H1 (cell line): Measurements from ENCODE around the gene BTNL2. TPM values are rescaled to one million over a fixed set of nuclear protein-coding genes. Genes with fewer than 3 reads are reported as not detected.

Experiments
- CTCF ChIA-PET: fragments of 300-600 bp; sonication (Branson Sonifier 250); formaldehyde crosslinking; loops from one replicate; lab custom pipeline; 2021; ENCODE audit not compliant: partially characterized antibody; lab: Charles Lee
- POLR2A ChIA-PET: fragments of 300-600 bp; sonication (Branson Sonifier 250); formaldehyde crosslinking; loops from one replicate; lab custom pipeline; 2021; ENCODE audit warnings: inconsistent platforms; ENCODE audit not compliant: partially characterized antibody; lab: Charles Lee
- DNase-seq, 2 experiments: peaks; one replicate each; pipeline versions ENCODE4 v3.0.0 to v3.0.0-alpha.2; 2010 to 2022; ENCODE audit warnings: low spot score in 2 of 2, low read depth in 1 of 2, mixed read lengths in 1 of 2
- FAIRE-seq: peaks from 2 replicates; lab custom pipeline; 2011; peaks lifted over from hg19 to GRCh38; lab: Jason Lieb, UNC
- H2AFZ ChIP-seq: 2 replicates; pipeline ENCODE4 v1.8.1; 2012; ENCODE audit warnings: low read length, inconsistent platforms
- H2AK5ac ChIP-seq: 2 replicates; pipeline ENCODE4 v1.6.1; 2013; ENCODE audit warnings: low read depth, low read length
- H2BK120ac ChIP-seq: replicated peaks from 2 replicates; pipeline ENCODE3; 2013; ENCODE audit warnings: low read depth, low read length, inconsistent platforms
- H2BK12ac ChIP-seq: 2 replicates; pipeline ENCODE4 v1.6.1; 2013; ENCODE audit warnings: low read depth, low read length
- H2BK15ac ChIP-seq: 2 replicates; pipeline ENCODE4 v1.6.1; 2013; ENCODE audit warnings: low read length
- H2BK20ac ChIP-seq: 2 replicates; pipeline ENCODE4 v1.6.1; 2013; ENCODE audit warnings: low read length
- H2BK5ac ChIP-seq: 2 replicates; pipeline ENCODE4 v1.6.1; 2013; ENCODE audit warnings: low read depth, low read length
- H3K14ac ChIP-seq: 2 replicates; pipeline ENCODE4 v1.6.1; 2013; ENCODE audit warnings: inconsistent platforms; ENCODE audit not compliant: insufficient read length
- H3K18ac ChIP-seq: 2 replicates; pipeline ENCODE4 v1.6.1; 2013; ENCODE audit warnings: low read length; ENCODE audit errors: extremely low read depth
- H3K23ac ChIP-seq: 2 replicates; pipeline ENCODE4 v1.6.1; 2013; ENCODE audit warnings: inconsistent platforms; ENCODE audit not compliant: insufficient read length
- H3K23me2 ChIP-seq: 2 replicates; pipeline ENCODE4 v1.6.1; 2013; ENCODE audit warnings: low read depth, low read length
- H3K27ac ChIP-seq: 2 replicates; pipeline ENCODE4 v1.6.1; 2011; ENCODE audit warnings: low read depth, low read length, inconsistent platforms
- H3K27me3 ChIP-seq, 4 experiments: replicated peaks in 1 of 4; 1 replicate in 1 of 4; 2 replicates in 3 of 4; pipeline versions ENCODE4 v1.6.1 to v1.8.1; 2011 to 2013; ENCODE audit warnings: low read length in 3 of 4, mild to moderate bottlenecking in 3 of 4, inconsistent platforms in 2 of 4, mixed read lengths in 2 of 4, moderate library complexity in 1 of 4; ENCODE audit not compliant: control insufficient read depth in 3 of 4, insufficient read depth in 3 of 4; ENCODE audit errors: extremely low read depth in 1 of 4
- H3K36me3 ChIP-seq, 4 experiments: 2 replicates each; pipeline versions ENCODE4 v1.6.1 to v1.8.1; 2011 to 2013; ENCODE audit warnings: mild to moderate bottlenecking in 4 of 4, low read length in 3 of 4, moderate library complexity in 2 of 4, control low read depth in 1 of 4, inconsistent platforms in 1 of 4; ENCODE audit not compliant: insufficient read depth in 4 of 4, control insufficient read depth in 2 of 4
- H3K4ac ChIP-seq: replicated peaks from 2 replicates; pipeline ENCODE3; 2013; ENCODE audit warnings: low read length, low read depth, mixed read lengths, inconsistent platforms; ENCODE audit not compliant: insufficient read length
- H3K4me1 ChIP-seq, 4 experiments: replicated peaks in 1 of 4; 1 replicate in 1 of 4; 2 replicates in 3 of 4; pipeline versions ENCODE4 v1.6.1 to v1.8.1; 2011 to 2013; ENCODE audit warnings: low read length in 3 of 4, inconsistent platforms in 2 of 4, mixed read lengths in 1 of 4; ENCODE audit not compliant: insufficient read depth in 4 of 4, control insufficient read depth in 3 of 4
- H3K4me2 ChIP-seq, 2 experiments: 2 replicates each; pipeline versions ENCODE4 v1.6.1 to v1.8.1; 2011 to 2013; ENCODE audit warnings: low read depth in 2 of 2, low read length in 2 of 2, control low read depth in 1 of 2, inconsistent platforms in 1 of 2, mild to moderate bottlenecking in 1 of 2; ENCODE audit not compliant: insufficient read depth in 1 of 2
- H3K4me3 ChIP-seq, 4 experiments: fragments of 200-600, 300-600 bp in 1 of 4; sonication (generic), shearing (Covaris generic), sonication (Bioruptor Twin) in 1 of 4; 2 replicates each; pipeline versions ENCODE4 v1.5.1 to v1.8.1; 2011 to 2016; ENCODE audit warnings: low read length in 4 of 4, low read depth in 3 of 4, control low read depth in 2 of 4, inconsistent platforms in 2 of 4, mild to moderate bottlenecking in 2 of 4, mixed read lengths in 1 of 4, moderate library complexity in 1 of 4; ENCODE audit not compliant: insufficient read depth in 2 of 4; ENCODE audit errors: extremely low read depth in 1 of 4
- H3K56ac ChIP-seq: replicated peaks from 2 replicates; pipeline ENCODE3; 2013; ENCODE audit warnings: low read depth, mild to moderate bottlenecking, mixed read lengths, low read length, inconsistent platforms; ENCODE audit not compliant: insufficient read length
- H3K79me1 ChIP-seq: 2 replicates; pipeline ENCODE4 v1.6.1; 2013; ENCODE audit warnings: low read depth, low read length, control low read depth
- H3K79me2 ChIP-seq, 2 experiments: 2 replicates each; pipeline versions ENCODE4 v1.6.1 to v1.8.1; 2012 to 2013; ENCODE audit warnings: low read length in 2 of 2, mild to moderate bottlenecking in 2 of 2, inconsistent platforms in 1 of 2; ENCODE audit not compliant: insufficient read depth in 2 of 2, control insufficient read depth in 1 of 2
- H3K9ac ChIP-seq, 4 experiments: replicated peaks in 1 of 4; 1 replicate in 1 of 4; 2 replicates in 3 of 4; pipeline versions ENCODE4 v1.6.1 to v1.8.1; 2011 to 2013; ENCODE audit warnings: low read depth in 3 of 4, low read length in 3 of 4, control low read depth in 2 of 4, mild to moderate bottlenecking in 2 of 4, moderate library complexity in 2 of 4, inconsistent platforms in 1 of 4; ENCODE audit errors: extremely low read depth in 1 of 4
- H3K9me3 ChIP-seq, 2 experiments: 2 replicates each; pipeline versions ENCODE4 v1.6.1 to v1.8.1; 2012 to 2013; ENCODE audit warnings: mild to moderate bottlenecking in 2 of 2, moderate library complexity in 2 of 2, control low read depth in 1 of 2, inconsistent platforms in 1 of 2, low read depth in 1 of 2, low read length in 1 of 2, mixed read lengths in 1 of 2; ENCODE audit not compliant: insufficient read depth in 2 of 2
- H4K20me1 ChIP-seq, 2 experiments: replicated peaks in 1 of 2; 2 replicates each; pipeline versions ENCODE3 to v1.8.1; 2011 to 2013; ENCODE audit warnings: inconsistent platforms in 2 of 2, low read length in 2 of 2, mild to moderate bottlenecking in 1 of 2; ENCODE audit not compliant: insufficient read depth in 2 of 2, control insufficient read depth in 1 of 2
- H4K5ac ChIP-seq: 2 replicates; pipeline ENCODE4 v1.6.1; 2013; ENCODE audit warnings: low read length, low read depth, mixed read lengths, inconsistent platforms; ENCODE audit not compliant: insufficient read length
- H4K8ac ChIP-seq: 2 replicates; pipeline ENCODE4 v1.8.0; 2013; ENCODE audit warnings: mild to moderate bottlenecking, moderate library complexity, low read length, inconsistent platforms; ENCODE audit not compliant: insufficient read depth; ENCODE audit errors: extremely low read depth
- H4K91ac ChIP-seq: replicated peaks from 2 replicates; pipeline ENCODE3; 2013; ENCODE audit warnings: low read length, mixed read lengths, inconsistent platforms; ENCODE audit not compliant: insufficient read length
- BACH1 ChIP-seq: IDR thresholded peaks from 2 replicates; pipeline ENCODE4 v1.6.1; 2012; ENCODE audit warnings: low read length, improper control_type of control experiment
- CHD1 ChIP-seq: IDR thresholded peaks from 2 replicates; pipeline ENCODE4 v1.6.1; 2012; ENCODE audit warnings: low read depth, low read length, improper control_type of control experiment
- CTCF ChIP-seq, 3 experiments: IDR thresholded peaks; 1 replicate in 2 of 3; 2 replicates in 1 of 3; pipeline versions ENCODE4 v1.5.1 to v1.6.1; 2011; ENCODE audit warnings: low read length in 3 of 3, mild to moderate bottlenecking in 3 of 3, inconsistent platforms in 2 of 3, low read depth in 1 of 3, moderate library complexity in 1 of 3; ENCODE audit not compliant: insufficient read depth in 1 of 3; ENCODE audit errors: control extremely low read depth in 1 of 3
- GTF2F1 ChIP-seq: IDR thresholded peaks from 2 replicates; pipeline ENCODE4 v1.6.1; 2012; ENCODE audit warnings: low read depth, low read length, improper control_type of control experiment, borderline replicate concordance
- HDAC2 ChIP-seq, 2 experiments: fragments of 300-600 bp in 1 of 2; sonication (generic) in 1 of 2; IDR thresholded peaks; 2 replicates each; pipeline ENCODE4 v1.6.1; 2011 to 2012; ENCODE audit warnings: low read depth in 2 of 2, low read length in 2 of 2, mild to moderate bottlenecking in 2 of 2, moderate library complexity in 2 of 2, borderline replicate concordance in 1 of 2, inconsistent platforms in 1 of 2
- KDM1A ChIP-seq: fragments of 200-600, 300-600 bp; sonication (generic); IDR thresholded peaks from 2 replicates; pipeline ENCODE4 v1.7.1; 2016; ENCODE audit warnings: mild to moderate bottlenecking, low read length, borderline replicate concordance
- NANOG ChIP-seq: IDR thresholded peaks from 2 replicates; pipeline ENCODE4 v1.6.1; 2011; ENCODE audit warnings: low read length, low read depth, mild to moderate bottlenecking, inconsistent platforms; ENCODE audit not compliant: insufficient read depth, poor library complexity, severe bottlenecking
- RXRA ChIP-seq: IDR thresholded peaks from 2 replicates; pipeline ENCODE4 v1.6.1; 2011; ENCODE audit warnings: low read depth, mild to moderate bottlenecking, low read length, moderate library complexity; ENCODE audit not compliant: insufficient read depth
- WGBS, 2 experiments: shearing (Covaris generic) in 1 of 2; methylation state at CpG; one replicate each; pipeline versions ENCODE4 v1.1.6 to v1.1.7; 2013 to 2015; ENCODE audit warnings: low lambda C conversion rate in 2 of 2, mixed read lengths in 2 of 2, inconsistent platforms in 1 of 2, low coverage in 1 of 2, missing lambda C conversion rate in 1 of 2; ENCODE audit not compliant: insufficient replicate concordance in 2 of 2, insufficient coverage in 1 of 2, insufficient read length in 1 of 2; ENCODE audit errors: extremely low coverage in 1 of 2, missing lambda C conversion rate in 1 of 2; 5-methylcytosine and 5-hydroxymethylcytosine counted together
- polyA plus RNA-seq, 7 experiments: library from polyadenylated mRNA; depleted of rRNA in 3 of 7; stranded (reverse) in 5 of 7; unstranded in 2 of 7; fragments of >200 nt in 5 of 7; fragments of 200-250 nt in 2 of 7; gene quantifications; 1 replicate in 5 of 7; 2 replicates in 1 of 7; 4 replicates in 1 of 7; pipeline versions ENCODE4 v1.2.1 to v1.2.3, GENCODE V29; 2011 to 2013; ENCODE audit warnings: missing spikeins in 2 of 7, mixed read lengths in 2 of 7
- total RNA-seq: library from RNA; stranded (reverse); fragmentation: NEBNext Ultra II Directional; extraction: Animal tissue kit (Norgen Biotek cat#: 25700); gene quantifications from 2 replicates; pipeline ENCODE4 v1.2.1, GENCODE V29; 2021

BTNL2 gene
- total and polyA plus RNA-seq, 2 of the 8 experiments (the other 6 are each of a cell fraction or from before 2014, with no cell fraction given): not detected

GRCh38 chr6:32411566-32412327, 4.8 kb upstream of the BTNL2 start:
- 78% methylated on average over 9 of the region's 9 CpGs; no CpG with 5 or more reads in 1 of the 2 experiments for WGBS, 2 experiments
- Histone ChIP-seq H3K79me2 (no peaks in the 10 kb centered on the region), H2BK12ac (no peak overlapping the region), H2BK15ac (no peak overlapping the region), H2AK5ac (no peak overlapping the region), H4K5ac (no peak overlapping the region), H3K4me2 (no peak overlapping the region), H3K4me3 (no peak overlapping the region), H3K4ac (no peak overlapping the region), H3K27ac (no peak overlapping the region), H4K20me1 (peaks cover 0 to 1% of the 10 kb centered on the region in 2 experiments), H3K9me3 (no peaks in the 10 kb centered on the region), H3K14ac (no peak overlapping the region), H3K23me2 (no peaks in the 10 kb centered on the region), H3K9ac (no peak overlapping the region), H3K36me3 (no peaks in the 10 kb centered on the region), H2BK5ac (no peak overlapping the region), H2BK120ac (no peak overlapping the region), H3K56ac (no peak overlapping the region), H3K79me1 (no peaks in the 10 kb centered on the region), H3K18ac (no peak overlapping the region), H4K8ac (no peak overlapping the region), H4K91ac (no peak overlapping the region), H3K4me1 (peaks cover 0 to 6% (median 2%) of the 10 kb centered on the region in 4 experiments; a peak in 3 of 7 replicates), H2BK20ac (no peak overlapping the region), H3K27me3 (peaks cover 0 to 12% (median 1%) of the 10 kb centered on the region in 4 experiments; a peak in 1 of 7 replicates), H2AFZ (no peak overlapping the region), H3K23ac (no peak overlapping the region)
- DNase-seq (no peak), FAIRE-seq (no peak)
- CTCF ChIA-PET: interaction anchor here (0.6 to 5.7 kb wide), 6 partner anchors 9 to 280 kb away, joined by 3 to 51 read pairs (median 22); no protein-coding TSS in a partner anchor
- POLR2A ChIA-PET: no interaction called here
- TF ChIP-seq NANOG: no peak
- TF ChIP-seq KDM1A: no peak
- TF ChIP-seq CHD1: no peak
- no peak for TF ChIP-seq RXRA
- no peak for TF ChIP-seq GTF2F1
- TF ChIP-seq BACH1: no peak
- no peak for TF ChIP-seq CTCF (IDR thresholded peaks at IDR 0.05; ENCODE audit: control extremely low read depth in 1 of 3, insufficient read depth in 1 of 3, low read depth in 1 of 3, low read length in 3 of 3)
- TF ChIP-seq HDAC2 (IDR thresholded peaks at IDR 0.05; ENCODE audit: borderline replicate concordance in 1 of 2, low read depth in 2 of 2, low read length in 2 of 2): no peak
